Effector memory CD4-positive, alpha-beta T cell (primary cell): ENCODE results near the gene HEBP1.

ENCODE experiments used
- DNase-seq, 3 donors: peaks; one replicate each; pipeline ENCODE4 v3.0.0-alpha.2; 2020
- H3K27ac ChIP-seq: 2 replicates; pipeline ENCODE4 v1.7.0; 2013; ENCODE audit warnings: mild to moderate bottlenecking, low read length, moderate library complexity; ENCODE audit not compliant: insufficient read depth, poor library complexity, severe bottlenecking
- H3K27me3 ChIP-seq: replicated peaks from 2 replicates; pipeline ENCODE4 v1.7.0; 2013; ENCODE audit warnings: mild to moderate bottlenecking, low read length; ENCODE audit not compliant: insufficient read depth, control insufficient read depth, poor library complexity, severe bottlenecking
- H3K36me3 ChIP-seq: 2 replicates; pipeline ENCODE4 v1.7.0; 2013; ENCODE audit warnings: mild to moderate bottlenecking, low read length, moderate library complexity; ENCODE audit not compliant: control insufficient read depth, insufficient read depth
- H3K4me1 ChIP-seq: 2 replicates; pipeline ENCODE4 v1.7.0; 2013; ENCODE audit warnings: low read length, mild to moderate bottlenecking; ENCODE audit not compliant: control insufficient read depth, insufficient read depth, poor library complexity, severe bottlenecking
- H3K4me3 ChIP-seq: 2 replicates; pipeline ENCODE4 v1.7.0; 2013; ENCODE audit warnings: low read length, low read depth, mild to moderate bottlenecking; ENCODE audit not compliant: insufficient read depth, poor library complexity, severe bottlenecking
- H3K9me3 ChIP-seq: 2 replicates; pipeline ENCODE4 v1.7.0; 2013; ENCODE audit warnings: mild to moderate bottlenecking, low read length, moderate library complexity; ENCODE audit not compliant: control insufficient read depth

HEBP1 gene

DNA sequence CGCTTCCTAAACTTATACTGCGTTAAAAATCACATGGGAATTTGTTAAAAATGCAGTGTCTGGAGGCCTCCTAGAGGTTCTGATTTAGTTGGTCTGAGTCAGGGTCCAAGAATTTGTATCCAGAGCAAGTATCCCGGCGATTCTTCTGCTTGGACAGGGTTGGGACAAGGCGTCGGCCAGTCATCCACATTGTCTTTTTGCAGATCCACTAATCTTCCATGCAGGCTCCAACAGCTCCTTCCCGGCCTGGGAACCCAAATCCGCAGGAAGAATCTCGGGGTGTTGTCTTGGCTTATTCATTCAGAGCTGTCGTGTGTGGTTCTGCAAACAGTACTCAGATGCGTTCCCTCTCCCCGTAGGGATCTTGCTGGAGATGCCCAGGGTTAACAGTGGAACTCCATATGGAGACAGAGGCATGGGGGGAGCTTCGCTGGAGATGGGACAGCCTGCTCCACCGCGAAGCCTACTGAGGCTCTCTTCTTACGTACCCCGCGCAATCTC, 73.4 kb downstream of the HEBP1 start:
- no peak for DNase-seq
- no peaks in the 10 kb centered on the region for H3K4me1 ChIP-seq
- H3K27me3 ChIP-seq, result no peaks in the 10 kb centered on the region
- H3K4me3 ChIP-seq, result no peak overlapping the region
- H3K9me3 ChIP-seq, result no peaks in the 10 kb centered on the region
- H3K36me3 ChIP-seq, result no peaks in the 10 kb centered on the region
- H3K27ac ChIP-seq, result no peak overlapping the region

DNA sequence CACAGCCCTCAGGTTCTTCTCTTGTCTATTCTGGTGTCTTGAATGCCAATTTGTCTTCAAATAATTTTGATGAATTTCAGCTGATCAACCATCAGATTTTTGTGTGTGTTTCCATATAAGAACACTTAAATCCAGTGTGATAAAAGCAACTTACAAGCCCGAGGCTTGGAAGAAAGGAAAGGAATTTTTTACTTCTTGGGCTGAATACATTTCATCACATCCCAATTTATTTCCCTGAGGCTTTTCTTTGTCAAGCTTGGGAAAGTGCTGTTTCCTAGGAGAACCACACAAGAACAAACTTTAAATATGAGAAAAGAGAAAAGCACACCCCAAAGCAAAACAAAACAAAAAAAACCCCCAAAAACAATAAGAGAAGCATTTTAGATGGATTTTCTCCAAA, 74.7 kb downstream of the HEBP1 start:
- Histone ChIP-seq H3K4me3 (no peak overlapping the region), H3K27ac (no peak overlapping the region), H3K9me3 (no peaks in the 10 kb centered on the region), H3K36me3 (no peaks in the 10 kb centered on the region), H3K4me1 (no peaks in the 10 kb centered on the region), H3K27me3 (no peaks in the 10 kb centered on the region)
- no peak for DNase-seq
